Panc1 (cell line): Measurements from ENCODE around the gene FAM76B. TPM values are rescaled to one million over a fixed set of nuclear protein-coding genes. Genes with fewer than 3 reads are reported as not detected.

ENCODE experiments used
- ATAC-seq: fragments of 200-7000 bp; cut with Tn5 transposase; 2 replicates; pipeline ENCODE4 v1.9.1; 2020; ENCODE audit warnings: mild to moderate bottlenecking, moderate library complexity
- BruUV-seq: library from RNA; stranded (reverse); fragments of 400-500 nt; replicated peaks from 2 replicates; lab custom pipeline; 2021; lab: Mats Ljungman, UMichigan
- CTCF ChIA-PET: fragments of 300-600 bp; sonication (Branson Sonifier 250); formaldehyde crosslinking; loops from one replicate; lab custom pipeline; 2022; ENCODE audit warnings: antibody characterized with exemption; lab: Charles Lee
- POLR2A ChIA-PET: fragments of 300-600 bp; sonication (Branson Sonifier 250); formaldehyde crosslinking; loops from one replicate; lab custom pipeline; 2022; ENCODE audit warnings: antibody characterized with exemption; lab: Charles Lee
- DNase-seq: peaks from one replicate; pipeline ENCODE4 v3.0.0-alpha.2; 2010; ENCODE audit warnings: low read depth, low spot score
- H3K27ac ChIP-seq: 2 replicates; pipeline ENCODE4 v1.5.1; 2011; ENCODE audit warnings: mild to moderate bottlenecking, low read length, inconsistent platforms
- H3K27me3 ChIP-seq: fragments of 200-500 bp; sonication (Bioruptor generic); 2 replicates; pipeline ENCODE4 v1.6.0; 2014; ENCODE audit warnings: low read length, inconsistent platforms; ENCODE audit not compliant: control insufficient read depth, insufficient read depth
- H3K36me3 ChIP-seq: fragments of 200-500 bp; sonication (Bioruptor generic); 2 replicates; pipeline ENCODE4 v1.5.1; 2014; ENCODE audit warnings: inconsistent platforms, mild to moderate bottlenecking, low read length, moderate library complexity; ENCODE audit not compliant: control insufficient read depth, insufficient read depth
- H3K4me1 ChIP-seq: 2 replicates; pipeline ENCODE4 v1.5.1; 2011; ENCODE audit warnings: inconsistent platforms, mild to moderate bottlenecking, low read length, moderate library complexity; ENCODE audit not compliant: control insufficient read depth, insufficient read depth
- H3K4me3 ChIP-seq, 2 experiments: 2 replicates each; pipeline ENCODE4 v1.5.1; 2011 to 2012; ENCODE audit warnings: low read depth in 2 of 2, low read length in 2 of 2, mild to moderate bottlenecking in 2 of 2, inconsistent platforms in 1 of 2, moderate library complexity in 1 of 2
- H3K9me3 ChIP-seq: fragments of 200-500 bp; sonication (Bioruptor generic); 2 replicates; pipeline ENCODE4 v1.5.1; 2014; ENCODE audit warnings: low read depth, mild to moderate bottlenecking, inconsistent platforms, low read length, moderate library complexity; ENCODE audit not compliant: control insufficient read depth, insufficient read depth
- CTCF ChIP-seq: fragments of 450-650 bp; IDR thresholded peaks from 2 replicates; pipeline ENCODE4 v1.5.1; 2017; ENCODE audit warnings: mild to moderate bottlenecking
- POLR2AphosphoS5 ChIP-seq: IDR thresholded peaks from 2 replicates; pipeline ENCODE4 v1.6.1; 2012; ENCODE audit warnings: mild to moderate bottlenecking, low read depth, low read length, moderate library complexity
- SIN3A ChIP-seq: IDR thresholded peaks from 2 replicates; pipeline ENCODE4 v1.6.1; 2012; ENCODE audit warnings: low read depth, mild to moderate bottlenecking, low read length, moderate library complexity, borderline replicate concordance; ENCODE audit not compliant: insufficient read depth
- TCF7L2 ChIP-seq: IDR thresholded peaks from 2 replicates; pipeline ENCODE4 v1.6.1; 2011; ENCODE audit warnings: mild to moderate bottlenecking, low read depth, low read length, inconsistent platforms
- in situ Hi-C: cut with HindIII; loops from 2 replicates; pipeline ENCODE4 v1.10.0; 2016; ENCODE audit warnings: low sequenced_read_pairs, low pct_unique_long_range_greater_than_20kb
- intact Hi-C: fragments of 100-400 bp; cut with micrococcal nuclease; formaldehyde crosslinking; loops from one replicate; pipeline ENCODE4 v1.10.0; 2022; ENCODE audit not compliant: unreplicated experiment
- total RNA-seq: library from RNA; stranded (reverse); gene quantifications from one replicate; pipeline ENCODE4 v1.2.1, GENCODE V29; 2021; ENCODE audit not compliant: unreplicated experiment
- TF ChIP-seq, protein P1 (sequence below), 2 experiments: IDR thresholded peaks; 2 replicates each; pipeline ENCODE4 v1.6.1; 2011 to 2012; ENCODE audit warnings: low read depth in 2 of 2, control low read depth in 1 of 2, low read length in 1 of 2, mild to moderate bottlenecking in 1 of 2, moderate library complexity in 1 of 2; ENCODE audit not compliant: insufficient read depth in 1 of 2

FAM76B gene
- total RNA-seq, 1 experiment from 2014 or later = 31.2 TPM

DNA sequence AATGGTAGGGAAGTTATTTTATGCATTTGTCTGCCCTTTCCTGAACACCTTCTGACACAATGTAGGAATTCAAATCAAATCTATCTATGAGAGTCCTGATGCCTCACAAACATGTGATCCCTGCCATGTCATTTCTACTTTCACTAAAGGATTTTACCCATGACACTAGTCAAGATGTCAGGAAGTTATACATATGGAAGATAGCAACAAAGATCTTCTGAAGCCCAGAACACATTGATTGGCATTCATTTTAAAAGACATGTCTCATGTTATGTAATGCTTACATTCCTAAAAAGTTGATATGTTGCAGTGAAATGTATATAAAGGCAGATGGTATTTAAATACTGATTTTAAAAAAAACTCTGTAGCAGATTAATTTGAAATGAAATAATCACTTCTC, 61.5 kb downstream of the FAM76B start:
- Histone ChIP-seq H3K27me3 (peaks cover 13% of the 10 kb centered on the region; the same call in 1 of the 2 replicates), H3K4me1 (no peaks in the 10 kb centered on the region), H3K36me3 (no peaks in the 10 kb centered on the region), H3K4me3 (no peak overlapping the region), H3K27ac (no peak overlapping the region), H3K9me3 (no peaks in the 10 kb centered on the region)
- ChIA-PET POLR2A (no interaction called here), CTCF (interaction anchor here (0.7 kb wide), 1 partner anchor 186 kb away, joined by 3 read pairs; no protein-coding TSS in a partner anchor)
- TF ChIP-seq POLR2AphosphoS5 = no peak
- TF ChIP-seq TCF7L2 = no peak
- TF ChIP-seq SIN3A = no peak
- no peak for TF ChIP-seq CTCF
- TF ChIP-seq, protein P1, sequence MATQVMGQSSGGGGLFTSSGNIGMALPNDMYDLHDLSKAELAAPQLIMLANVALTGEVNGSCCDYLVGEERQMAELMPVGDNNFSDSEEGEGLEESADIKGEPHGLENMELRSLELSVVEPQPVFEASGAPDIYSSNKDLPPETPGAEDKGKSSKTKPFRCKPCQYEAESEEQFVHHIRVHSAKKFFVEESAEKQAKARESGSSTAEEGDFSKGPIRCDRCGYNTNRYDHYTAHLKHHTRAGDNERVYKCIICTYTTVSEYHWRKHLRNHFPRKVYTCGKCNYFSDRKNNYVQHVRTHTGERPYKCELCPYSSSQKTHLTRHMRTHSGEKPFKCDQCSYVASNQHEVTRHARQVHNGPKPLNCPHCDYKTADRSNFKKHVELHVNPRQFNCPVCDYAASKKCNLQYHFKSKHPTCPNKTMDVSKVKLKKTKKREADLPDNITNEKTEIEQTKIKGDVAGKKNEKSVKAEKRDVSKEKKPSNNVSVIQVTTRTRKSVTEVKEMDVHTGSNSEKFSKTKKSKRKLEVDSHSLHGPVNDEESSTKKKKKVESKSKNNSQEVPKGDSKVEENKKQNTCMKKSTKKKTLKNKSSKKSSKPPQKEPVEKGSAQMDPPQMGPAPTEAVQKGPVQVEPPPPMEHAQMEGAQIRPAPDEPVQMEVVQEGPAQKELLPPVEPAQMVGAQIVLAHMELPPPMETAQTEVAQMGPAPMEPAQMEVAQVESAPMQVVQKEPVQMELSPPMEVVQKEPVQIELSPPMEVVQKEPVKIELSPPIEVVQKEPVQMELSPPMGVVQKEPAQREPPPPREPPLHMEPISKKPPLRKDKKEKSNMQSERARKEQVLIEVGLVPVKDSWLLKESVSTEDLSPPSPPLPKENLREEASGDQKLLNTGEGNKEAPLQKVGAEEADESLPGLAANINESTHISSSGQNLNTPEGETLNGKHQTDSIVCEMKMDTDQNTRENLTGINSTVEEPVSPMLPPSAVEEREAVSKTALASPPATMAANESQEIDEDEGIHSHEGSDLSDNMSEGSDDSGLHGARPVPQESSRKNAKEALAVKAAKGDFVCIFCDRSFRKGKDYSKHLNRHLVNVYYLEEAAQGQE (IDR thresholded peaks at IDR 0.05; ENCODE audit: insufficient read depth in 1 of 2, low read depth in 2 of 2, low read length in 1 of 2) = no peak
- intact Hi-C loops = no loop called here
- in situ Hi-C loops = no loop called here
- DNase-seq = no peak
- no TSS peak for BruUV-seq
- no peak for ATAC-seq

GRCh38 chr11:95727620-95728019, 62.0 kb downstream of the FAM76B start:
- TF ChIP-seq CTCF (no peak), POLR2AphosphoS5 (no peak), TCF7L2 (no peak), SIN3A (no peak)
- TF ChIP-seq, protein P1 (IDR thresholded peaks at IDR 0.05; ENCODE audit: insufficient read depth in 1 of 2, low read depth in 2 of 2, low read length in 1 of 2) = no peak
- no TSS peak for BruUV-seq

More at GRCh38 chr11:95727620-95728019, 62.0 kb downstream of the FAM76B start:
- in situ Hi-C loops (no loop called here), intact Hi-C loops (no loop called here)
- ChIA-PET POLR2A (no interaction called here), CTCF (interaction anchor here (0.7 kb wide), 1 partner anchor 186 kb away, joined by 3 read pairs; no protein-coding TSS in a partner anchor)
- DNase-seq = no peak
- Histone ChIP-seq H3K4me3 (no peak overlapping the region), H3K27me3 (peaks cover 13% of the 10 kb centered on the region; the same call in 1 of the 2 replicates), H3K27ac (no peak overlapping the region), H3K36me3 (no peaks in the 10 kb centered on the region), H3K9me3 (no peaks in the 10 kb centered on the region), H3K4me1 (no peaks in the 10 kb centered on the region)
- no peak for ATAC-seq
